NAMALWA (cell line): ENCODE measurements around the gene SYT5.
"Not testable (repeated sequence)": the region's sequence is repeated elsewhere in the genome, so short reads cannot be mapped to it uniquely, and the experiment has no call there.

Experiments used
- DNase-seq: peaks from one replicate; pipeline ENCODE4 v3.0.0-alpha.2; 2015; ENCODE audit warnings: low spot score

SYT5 gene

DNA sequence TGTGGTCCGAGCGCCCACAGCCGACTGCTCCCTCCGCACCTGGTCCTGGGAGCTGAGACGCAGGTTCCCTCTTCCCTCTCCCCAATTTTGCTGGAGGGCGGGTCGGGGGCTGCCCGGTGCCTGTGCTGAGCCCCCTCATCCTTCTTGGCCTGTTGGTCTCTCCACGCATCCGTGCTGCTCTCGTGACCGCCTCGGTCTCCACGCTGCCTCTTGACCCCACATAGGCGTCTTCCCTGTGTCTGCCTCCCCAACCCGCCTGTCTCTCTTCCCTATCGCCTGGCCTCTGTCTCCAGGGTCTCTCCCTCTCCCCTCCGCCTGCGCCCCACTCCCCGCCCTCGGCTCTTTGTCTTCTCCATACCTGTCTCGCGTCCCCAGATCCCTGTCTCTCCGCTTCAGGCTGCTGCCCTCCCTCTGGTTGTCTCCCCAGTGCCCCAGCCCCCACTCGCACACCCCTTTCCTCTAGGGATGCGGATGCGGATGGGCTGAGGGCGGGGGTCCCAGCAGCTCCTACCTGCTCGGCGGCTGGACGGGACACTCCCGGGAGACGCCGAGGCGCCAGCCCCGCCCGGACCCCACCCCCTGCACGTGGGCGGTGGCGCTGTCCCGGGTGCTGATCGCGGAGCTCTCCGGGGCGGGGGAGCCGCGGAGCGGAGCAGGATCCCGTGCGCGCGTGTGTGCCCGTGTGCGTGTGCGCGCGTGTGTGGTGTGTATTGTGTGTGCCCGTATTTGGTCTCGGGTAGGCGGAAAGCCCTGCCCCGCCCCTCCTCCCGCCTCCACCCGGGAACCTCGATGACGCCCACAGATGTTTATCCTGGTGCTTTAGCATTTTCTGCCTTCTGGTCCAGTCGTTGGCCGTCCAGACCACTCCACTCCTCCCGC lies at the start of gene SYT5:
TSS of gene SYT5 (minus strand) at position 684 of the 879 bp plus-strand sequence. CDS start 1,248 bp downstream, outside the sequence.
- no peak for DNase-seq

DNA sequence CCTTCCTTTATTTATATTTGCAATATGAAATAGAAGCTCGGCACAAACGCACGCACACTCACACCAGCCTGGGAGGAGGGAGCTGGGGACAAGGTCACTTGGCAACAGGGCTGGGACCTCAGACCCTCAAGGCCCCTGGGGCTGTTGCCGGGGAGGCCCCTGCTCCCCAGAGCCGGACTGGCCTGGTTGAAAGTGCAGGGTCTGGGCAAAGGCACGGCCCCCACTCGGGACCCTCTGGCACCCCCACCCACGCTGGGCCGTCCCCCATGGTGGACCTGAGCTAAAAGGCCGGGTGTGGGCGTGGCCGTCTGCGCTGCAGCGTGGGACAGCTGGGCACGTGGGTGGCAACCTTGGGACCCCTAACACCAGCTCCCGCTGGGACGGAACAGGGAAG lies 49.7 kb upstream of the SYT5 start:
- no peak for DNase-seq

DNA sequence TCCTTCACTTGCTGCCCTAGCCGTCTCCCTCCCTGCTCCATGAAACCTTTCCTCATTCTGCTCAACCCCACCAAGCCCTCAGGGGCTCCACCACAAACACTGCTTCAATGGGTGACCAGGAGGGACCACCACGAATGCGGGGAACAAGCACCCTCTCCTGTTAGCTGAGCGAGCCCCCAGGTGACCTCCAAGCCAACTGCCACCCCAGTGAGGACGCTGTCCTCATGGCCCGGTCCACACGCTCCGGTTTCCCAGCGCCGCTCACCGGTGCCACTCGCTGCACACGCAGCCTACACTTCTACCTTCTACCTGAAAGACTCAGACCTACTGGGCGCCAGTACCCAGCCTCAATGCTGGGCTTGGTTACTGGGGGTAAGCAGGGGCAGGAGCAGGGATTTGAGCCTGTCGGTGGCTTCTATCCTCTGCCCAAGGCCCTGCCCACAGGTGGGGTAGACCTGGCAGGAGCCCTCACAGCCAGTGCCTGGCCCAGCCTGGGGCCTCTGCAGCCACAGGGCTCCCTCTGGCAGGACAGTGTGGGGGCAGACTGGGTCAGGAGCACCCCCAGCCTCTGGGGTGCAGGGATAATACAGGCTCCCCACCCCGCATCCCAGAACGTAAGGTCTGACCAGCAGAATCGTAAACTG lies 49.2 kb upstream of the SYT5 start:
- no peak for DNase-seq

DNA sequence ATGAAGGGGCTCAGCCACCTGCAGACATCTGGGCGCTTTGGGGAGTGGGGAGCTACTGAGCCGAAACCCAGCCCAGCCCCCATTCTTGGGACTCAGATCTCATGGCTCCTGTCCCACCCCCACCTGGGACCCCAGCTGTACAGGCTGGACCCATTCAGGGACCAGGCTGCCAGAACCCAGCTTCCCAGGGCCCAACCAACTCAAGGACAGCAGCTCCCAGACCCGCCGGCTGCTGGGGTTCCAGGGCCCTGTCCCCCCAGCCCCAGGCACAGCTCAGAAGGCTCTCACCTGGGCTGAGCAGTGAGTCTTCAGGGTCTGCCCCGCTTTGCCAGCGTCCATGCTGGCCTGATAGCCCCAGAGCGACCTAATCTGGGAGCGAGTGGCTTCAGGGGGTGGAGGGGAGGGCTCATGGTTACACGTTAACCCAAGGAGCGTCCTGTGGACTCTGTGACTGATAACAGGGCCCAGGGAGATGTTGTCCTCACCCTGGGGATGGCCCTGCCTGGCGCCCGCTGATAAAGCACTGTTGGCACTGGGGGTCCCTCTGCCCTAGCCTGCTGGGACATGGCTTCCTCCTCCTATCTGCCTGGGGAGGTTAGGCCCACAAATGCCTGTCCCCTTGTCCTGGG lies 48.4 kb upstream of the SYT5 start, which contains the start of gene TMEM86B:
TSS of gene TMEM86B (minus strand) at position 361 of the 629 bp plus-strand sequence. CDS start at position 339, 22 bp downstream.
- no peak for DNase-seq

DNA sequence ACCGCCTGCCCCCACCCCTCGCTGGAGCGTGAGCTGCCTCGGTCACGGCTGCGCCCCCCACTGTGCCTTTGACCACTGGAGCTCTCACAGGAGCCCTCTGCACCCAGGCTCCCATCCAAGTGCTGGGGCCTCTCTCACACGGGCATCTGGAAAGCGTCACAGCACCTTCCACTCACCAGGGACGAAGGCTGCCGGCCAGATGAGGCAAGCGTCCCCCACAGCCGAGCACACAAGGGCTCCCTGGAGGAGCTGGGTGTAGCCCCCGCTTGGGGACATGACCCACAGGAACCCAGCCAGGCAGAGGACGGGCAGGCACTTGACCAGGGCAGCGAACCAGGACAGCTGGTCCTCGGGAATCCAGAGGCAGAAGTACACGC lies 47.9 kb upstream of the SYT5 start:
- no peak for DNase-seq

DNA sequence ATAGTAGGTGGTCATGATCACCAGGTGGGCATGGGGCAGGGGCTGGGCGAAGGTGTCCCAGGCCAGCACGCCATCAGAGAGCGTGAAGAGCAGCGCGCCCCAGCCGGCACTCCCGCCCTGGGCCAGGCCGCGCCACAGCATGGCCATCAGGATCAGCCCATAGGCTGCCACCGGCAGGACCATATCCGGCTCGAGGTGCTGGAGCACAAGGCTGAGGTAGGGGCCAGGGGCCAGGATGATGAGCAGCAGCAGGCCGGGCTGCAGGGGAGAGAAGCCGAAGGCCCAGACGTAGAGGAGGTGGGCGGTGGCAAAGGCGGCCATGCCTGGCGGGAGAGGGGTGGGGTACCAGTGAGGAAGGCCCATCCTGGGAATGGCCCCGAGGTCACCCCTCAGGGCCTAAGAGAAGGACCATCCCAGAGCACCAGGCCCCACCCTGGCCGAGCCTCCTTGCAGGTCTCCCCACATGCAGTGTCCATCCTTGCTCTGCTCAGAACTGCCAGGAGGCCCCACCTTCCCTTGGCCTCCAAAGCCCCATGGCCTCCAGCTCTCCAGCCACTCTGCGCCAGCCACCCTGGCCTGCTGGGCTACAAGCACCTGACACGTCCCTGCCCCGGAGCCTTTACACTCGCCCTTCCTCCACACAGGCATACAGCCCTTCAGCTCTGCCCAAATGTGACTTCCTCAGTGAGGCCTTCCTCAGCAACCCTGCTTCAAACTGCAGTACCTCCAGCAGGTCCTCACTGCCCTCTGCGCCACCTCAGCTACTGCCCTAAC lies 47.3 kb upstream of the SYT5 start:
- DNase-seq: no peak

DNA sequence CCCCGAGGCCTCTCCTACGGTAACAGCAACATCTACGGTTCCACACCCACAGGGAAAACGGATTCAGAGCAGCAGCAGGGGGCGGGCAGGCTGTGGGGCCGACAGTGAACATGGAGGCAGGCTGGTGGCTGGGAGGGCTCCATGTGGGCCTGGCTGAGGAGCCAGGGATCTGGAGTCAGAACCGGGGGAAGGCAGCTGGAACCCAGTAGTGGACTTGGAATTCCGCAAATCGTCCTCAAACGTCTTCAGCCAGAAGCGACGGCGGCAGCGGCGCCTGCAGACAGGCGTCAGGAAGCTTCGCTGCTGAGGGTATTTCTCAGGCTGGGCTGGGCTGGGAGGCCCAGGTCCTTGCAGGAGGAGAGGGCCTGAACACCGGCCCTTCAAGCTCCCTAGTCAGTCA lies 46.7 kb upstream of the SYT5 start:
- DNase-seq: no peak

DNA sequence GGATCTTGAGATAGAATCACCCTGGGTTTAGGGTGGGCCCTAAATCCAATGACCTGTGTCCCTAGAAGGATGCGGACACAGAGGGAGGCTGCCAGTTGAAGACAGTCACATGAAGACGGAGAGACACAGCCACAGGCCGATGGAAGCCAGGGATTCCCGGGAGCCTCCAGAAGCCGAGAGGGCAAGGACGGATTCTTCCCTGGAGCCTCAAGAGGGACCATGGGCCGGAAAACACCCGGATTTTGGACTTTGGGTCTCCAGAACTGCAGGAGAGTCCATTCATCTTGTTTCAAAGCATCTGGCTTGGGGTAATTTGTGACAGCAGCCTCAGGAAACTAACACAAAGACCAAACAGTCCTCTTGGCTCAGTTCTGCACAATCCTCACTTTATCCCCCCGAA lies 46.2 kb upstream of the SYT5 start:
- no peak for DNase-seq

DNA sequence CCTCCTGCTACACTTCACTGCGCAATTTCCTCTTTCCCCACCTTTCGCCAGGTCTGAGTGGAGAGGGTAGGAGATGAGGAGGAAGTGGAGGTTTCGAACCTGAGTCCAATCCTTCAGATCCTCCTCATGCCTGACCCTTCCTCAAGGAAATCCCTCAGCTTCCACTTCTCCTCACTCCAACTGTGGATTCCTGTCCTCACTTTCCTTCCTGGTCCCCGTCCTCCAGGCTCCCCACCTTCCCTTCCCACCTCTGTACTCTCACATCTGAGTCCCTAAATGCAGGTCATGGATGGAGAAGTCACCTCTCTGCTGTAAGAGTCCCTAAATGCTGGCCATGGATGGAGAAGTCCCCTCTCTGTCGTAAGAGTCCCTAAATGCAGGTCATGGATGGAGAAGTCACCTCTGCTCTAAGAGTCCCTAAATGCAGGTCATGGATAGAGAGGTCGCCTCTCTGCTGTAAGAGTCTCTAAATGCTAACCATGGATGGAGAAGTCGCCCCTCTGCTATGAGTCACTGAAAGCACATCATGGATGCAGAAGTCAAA lies 45.4 kb upstream of the SYT5 start:
- DNase-seq: no peak

DNA sequence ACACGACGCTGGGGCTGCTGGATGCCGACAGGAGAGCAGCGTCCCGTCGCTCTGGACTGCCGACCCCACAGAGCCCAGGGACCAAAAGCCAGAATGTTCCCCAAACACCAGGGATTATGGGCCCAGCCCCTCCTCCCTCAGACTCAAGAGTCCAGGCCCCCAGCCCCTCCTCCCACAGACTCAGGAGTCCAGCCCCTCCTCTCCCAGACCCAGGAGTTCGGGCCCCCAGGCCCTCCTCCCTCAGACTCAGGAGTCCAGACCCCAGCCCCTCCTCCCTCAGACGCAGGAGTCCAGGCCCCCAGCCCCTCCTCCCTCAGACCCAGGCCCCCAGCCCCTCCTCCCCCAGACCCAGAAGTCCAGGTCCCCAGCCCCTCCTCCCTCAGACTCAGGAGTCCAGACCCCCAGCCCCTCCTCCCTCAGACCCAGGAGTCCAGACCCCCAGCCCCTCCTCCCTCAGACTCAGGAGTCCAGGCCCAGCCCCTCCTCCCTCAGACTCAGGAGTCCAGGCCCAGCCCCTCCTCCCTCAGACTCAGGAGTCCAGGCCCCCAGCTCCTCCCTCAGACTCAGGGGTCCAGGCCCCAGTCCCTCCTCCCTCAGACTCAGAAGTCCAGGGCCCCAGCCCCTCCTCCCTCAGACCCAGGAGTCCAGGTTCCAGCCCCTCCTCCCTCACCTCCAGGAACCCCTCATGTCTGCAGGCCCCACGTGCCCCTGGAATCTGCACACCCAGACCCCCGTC lies 44.8 kb upstream of the SYT5 start:
- DNase-seq: not testable (repeated sequence)

DNA sequence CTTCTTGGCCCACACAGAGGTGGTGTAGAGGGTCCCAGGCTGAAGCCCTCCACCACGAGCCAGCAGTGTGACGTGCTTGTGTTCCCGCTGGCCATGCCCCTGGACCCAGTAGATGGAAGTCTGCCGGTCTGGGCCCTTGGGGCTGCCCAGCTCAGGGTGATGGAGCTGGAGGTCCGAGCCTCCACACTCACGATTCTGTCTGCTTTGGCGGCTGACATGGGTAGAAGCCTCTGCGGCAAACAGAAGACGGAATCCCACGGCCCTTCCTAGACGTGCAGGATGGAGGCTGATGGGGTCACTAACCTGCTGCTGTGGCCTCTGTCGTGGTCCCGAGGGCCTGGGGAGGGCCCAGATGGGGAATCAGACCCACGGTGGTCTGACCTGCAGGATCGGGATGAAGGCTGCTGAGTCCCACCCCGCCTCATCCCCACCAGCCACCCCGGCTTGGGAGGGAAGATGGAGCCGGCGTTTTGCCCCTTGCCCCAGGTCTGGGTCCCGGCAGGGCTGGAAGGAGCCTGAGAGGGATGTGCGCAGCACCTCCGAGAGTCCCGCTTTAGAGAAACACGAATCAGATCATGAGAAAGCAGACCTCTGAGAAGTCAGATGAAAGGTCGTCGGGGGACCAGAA lies 44.1 kb upstream of the SYT5 start:
- DNase-seq: no peak

DNA sequence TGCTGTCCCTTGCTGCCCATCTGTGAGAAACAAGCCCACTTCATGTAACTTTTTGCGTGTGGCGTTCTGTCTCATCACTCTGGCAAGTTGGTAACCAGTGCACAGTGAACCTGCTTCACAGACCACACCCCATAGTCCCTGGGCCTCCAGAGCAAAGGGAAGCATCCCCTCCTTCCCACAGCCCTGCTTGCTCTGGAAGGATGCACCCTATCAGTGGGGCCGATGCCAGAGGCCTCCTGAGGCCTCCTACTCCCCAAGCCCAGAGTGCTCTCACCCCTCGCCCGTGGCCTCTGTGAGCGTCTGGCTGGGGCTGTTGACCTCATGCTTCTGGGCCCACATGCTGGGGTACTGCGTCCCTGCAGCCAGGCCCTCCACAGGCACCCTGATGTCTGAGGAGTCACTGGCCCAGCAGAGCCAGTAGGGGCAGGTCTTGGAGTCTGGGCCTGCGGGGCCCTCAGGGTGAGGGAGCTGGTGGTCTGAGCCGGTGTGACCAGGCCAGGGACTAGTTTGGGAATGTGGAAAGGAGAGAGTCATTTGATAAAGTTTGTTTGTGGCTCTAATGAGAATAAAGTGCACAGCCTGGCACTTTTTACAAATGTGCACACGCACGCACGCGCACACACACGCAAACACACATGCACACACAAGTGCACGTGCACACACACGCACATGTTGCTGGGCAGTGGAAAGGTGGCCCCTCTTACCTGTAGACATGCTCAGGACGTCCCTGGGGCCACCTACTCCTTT lies 43.4 kb upstream of the SYT5 start:
- DNase-seq: no peak

DNA sequence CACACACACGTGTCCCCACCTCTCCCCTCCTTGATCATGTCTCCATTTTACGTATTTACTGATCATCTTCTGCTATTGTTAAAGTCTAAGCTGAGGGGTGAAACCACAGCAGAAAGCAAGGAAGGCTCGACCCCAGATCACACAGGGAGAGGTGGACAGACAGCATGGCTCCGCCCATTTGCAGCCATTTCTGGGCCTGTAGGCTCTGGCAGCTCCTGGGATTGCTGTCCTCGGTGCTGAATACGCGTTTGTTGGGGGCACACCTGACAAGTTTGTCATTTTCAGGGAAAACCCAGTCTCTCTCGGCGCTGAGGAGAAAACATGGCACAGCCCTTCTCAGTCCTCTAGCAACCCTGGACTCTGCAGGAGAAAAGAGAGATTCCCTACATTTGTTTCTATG lies 40.4 kb upstream of the SYT5 start:
- no peak for DNase-seq

DNA sequence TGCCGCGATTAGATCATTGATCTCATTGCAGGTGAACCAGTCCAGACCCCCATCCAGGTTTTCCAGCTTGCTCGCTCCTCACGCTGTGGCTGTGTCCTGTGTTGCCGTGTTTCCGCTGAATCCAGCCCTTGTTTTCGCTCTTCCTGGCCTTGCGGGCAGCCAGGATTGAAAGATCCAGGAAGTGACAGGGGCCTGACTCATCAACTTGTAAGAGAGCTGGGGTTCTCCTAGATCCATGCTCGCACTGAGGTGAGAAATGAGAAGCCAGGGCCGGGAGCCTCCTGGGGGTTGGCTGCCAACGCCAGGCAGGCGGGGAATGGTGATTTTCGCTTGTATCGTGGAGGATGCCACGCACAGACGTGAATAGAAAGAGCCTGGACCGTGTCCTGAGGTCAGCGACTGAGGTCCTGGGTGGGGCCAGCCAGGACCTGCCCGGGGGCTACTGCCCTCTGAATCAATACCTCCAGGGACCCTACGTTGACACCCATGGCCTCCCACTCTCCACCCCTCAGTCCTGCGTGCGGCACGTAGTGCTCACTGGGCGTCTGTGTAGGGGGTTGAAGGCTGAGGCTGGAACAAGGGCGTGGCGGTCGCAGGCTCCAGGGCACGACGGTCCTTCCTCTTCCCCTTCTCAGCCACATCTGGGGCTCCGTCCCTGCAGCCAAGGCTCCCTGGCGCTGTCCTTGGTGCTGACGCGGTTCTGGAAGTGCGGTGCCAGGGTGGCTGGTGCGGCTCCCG lies 36.5 kb upstream of the SYT5 start:
- DNase-seq: peak; percentile 45

DNA sequence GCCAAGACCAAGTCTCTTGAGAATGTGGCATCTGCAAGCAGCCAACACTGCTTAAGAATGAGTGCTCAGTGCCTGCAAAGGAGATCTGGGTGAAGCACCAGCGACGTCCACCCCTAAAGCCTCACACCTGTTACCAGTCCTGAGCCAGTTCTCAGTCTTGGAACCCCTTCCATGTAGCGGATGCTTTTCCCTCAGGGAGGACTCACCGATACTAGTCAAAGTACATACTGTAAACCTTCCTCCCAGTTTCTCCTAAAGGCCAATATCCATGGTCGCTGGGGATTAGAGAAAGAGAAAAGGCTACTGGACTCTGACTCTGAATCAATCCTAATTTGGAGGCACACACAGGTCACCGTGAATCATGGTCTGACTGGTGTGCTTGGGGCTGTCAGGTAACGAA lies 33.5 kb upstream of the SYT5 start:
- DNase-seq: no peak

DNA sequence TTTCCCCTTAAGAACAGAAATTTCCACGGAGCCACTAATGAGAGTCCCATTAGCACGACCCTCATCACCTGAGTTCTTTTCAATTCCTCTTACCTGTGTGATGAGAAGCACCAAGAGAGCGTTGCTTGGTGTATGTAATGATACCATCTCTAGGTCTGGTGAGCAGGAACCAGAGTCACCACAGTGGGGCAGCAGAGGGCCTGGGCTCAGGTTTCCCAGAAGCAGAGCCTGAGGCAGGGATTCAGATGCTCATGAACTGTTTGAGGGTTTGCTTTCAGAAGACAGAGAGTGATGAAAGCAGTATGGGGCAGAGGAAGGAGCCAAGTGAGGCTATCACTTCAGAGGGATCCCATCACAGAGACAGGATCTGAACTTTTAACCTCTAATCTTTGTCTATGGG lies 32.4 kb upstream of the SYT5 start:
- DNase-seq: peak; percentile 81

DNA sequence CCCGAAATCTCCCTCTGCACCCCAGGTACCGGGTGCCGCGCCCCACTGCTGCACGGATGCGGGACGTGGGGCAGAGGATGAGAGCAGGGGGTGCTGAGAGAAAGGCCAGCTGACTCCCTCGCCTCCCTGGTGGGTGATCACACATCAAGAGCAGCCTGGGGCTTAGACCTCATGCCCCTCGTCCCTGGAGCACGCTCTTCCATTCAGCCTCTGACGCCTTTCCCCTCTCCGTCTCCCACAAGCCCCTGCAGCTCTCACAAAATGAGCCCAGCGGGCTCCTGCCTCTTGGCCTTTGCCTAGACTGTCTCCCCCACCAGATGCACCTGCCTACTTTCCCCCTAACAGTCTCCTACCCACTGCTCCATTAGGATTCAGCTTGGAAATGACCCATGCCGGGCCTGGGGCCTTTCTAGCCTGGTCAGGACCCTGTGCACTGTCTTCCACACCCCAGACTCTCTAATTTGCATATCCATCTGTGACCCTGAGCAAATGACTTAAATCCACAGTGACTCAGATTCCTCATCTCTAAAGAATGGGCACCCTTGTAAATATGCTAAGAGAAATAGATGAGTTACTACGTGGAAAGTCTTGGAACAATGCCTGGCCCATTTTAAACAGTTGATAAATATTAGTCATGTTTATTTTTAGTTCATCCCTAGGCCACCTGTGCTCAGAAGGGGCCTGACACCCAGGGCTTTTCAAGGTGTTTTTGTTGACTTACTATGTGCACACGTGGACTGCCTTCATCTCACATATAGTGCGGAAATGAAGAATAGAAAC lies 29.8 kb upstream of the SYT5 start:
- no peak for DNase-seq

DNA sequence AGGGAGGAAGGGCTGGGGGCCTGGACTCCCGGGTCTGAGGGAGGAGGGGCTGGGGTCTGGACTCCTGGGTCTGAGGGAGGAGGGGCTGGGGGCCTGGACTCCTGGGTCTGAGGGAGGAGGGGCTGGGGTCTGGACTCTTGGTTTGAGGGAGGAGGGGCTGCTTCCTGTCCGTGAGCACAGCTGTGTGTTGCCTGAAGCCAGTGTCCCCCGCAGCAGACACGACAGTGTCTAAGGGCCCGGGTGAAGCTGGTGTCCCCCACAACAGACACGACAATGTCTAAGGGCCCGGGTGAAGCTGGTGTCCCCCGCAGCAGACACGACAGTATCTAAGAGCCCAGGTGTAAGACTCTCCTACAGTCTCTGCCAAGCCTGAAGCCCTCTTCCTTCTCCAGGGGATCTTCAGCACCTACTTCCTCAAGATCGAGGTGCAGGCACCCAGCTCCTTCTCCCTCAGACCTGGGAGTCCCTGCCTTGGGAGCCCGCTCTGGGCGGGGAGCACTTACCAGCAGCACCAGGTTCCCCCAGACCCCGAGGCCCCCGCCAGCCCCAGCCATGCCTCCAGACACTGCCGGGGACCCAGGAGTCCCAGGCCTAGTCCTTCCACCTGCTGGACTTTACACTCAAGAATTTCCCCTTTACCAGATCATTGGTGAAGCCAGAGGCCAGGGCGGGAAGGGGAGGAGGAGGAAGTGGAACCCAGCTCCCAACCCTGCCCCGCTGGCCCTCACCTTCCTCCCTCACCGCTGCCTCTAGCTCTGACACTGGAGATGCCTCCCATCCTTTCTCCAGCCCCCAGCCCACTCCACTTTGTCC lies 29.0 kb upstream of the SYT5 start, which contains the start of gene PTPRH:
TSS of gene PTPRH (minus strand) at position 622 of the 813 bp plus-strand sequence. CDS start at position 554, 68 bp downstream.
- no peak for DNase-seq
